DMS53 treated with DMSO at 0.1 percent for 48 hours (cell line): ENCODE data around the gene AGPAT3.

Experiments
- DNase-seq: peaks from one replicate; lab custom pipeline; 2025; ENCODE audit not compliant: unreplicated experiment; lab: John Stamatoyannopoulos, UW

Gene AGPAT3

DNA sequence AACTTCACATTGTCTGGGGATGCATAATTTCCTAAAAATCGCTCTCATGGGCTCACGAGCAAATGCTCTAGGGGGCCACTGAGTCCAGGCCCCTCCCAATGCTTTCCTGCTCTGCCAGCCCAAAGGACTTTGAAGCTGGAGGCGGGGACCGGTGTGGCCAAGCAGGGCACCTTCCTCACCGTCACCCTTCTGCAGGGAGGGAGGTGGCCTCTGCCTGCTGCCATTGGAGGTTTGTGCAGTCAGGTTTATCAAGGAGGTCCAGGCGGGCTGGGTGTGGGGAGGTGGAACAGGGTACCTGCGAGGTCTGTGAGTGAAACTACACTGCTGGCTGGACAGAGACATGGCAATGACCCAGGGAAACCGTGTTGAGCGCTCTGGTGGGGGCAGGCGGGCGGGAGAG is 89.0 kb downstream of the AGPAT3 start:
- no peak for DNase-seq

DNA sequence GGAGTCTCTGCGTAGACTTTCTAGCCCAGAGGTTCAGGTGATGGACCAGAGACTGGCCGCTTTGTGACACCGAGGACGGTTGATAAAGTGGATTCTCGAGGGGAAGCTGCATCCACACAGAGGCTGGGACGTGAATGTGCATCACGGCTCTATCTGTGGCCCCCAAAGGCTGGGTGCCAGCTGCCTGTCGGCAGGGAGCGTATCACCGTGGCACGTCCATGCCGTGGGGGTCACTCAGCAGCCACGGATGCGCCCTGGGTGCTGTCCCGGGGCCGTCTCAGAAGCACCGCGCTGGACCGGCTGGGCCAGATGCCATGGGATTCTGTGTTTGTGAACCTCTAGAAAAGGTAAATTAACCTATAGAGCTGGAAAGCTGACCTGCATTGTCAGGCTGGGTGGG is 89.9 kb downstream of the AGPAT3 start:
- no peak for DNase-seq

DNA sequence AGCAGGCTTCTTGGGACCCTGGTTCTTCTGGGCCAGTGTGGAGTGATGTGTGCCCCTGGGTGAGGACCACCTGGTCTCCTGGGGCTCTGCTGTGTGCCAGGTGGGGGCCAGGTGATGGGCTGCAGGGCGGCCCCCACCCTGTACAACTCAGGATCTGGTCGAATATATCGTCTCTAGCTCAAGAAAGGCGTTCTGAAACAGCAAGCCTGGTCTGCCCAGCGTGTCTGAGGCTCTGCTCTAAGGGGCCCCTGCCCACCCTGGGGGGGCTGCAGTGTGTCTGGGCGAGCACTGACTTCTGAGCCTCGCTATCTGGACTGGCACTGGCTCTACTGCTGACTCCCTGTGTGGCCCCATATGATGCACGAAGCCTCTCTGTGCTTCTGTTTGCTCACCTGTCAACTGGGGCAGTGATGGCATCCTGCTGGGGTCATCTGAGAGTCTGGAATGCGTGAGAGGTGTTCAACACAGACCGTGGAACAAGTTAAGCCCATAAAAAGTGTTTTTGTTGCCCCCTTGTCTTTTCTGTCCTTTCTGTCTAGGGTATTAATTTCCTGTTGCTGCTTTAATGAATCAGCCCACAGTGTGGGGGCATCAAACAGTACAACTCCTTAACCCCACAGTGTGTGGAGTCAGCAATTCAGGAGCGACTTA is 91.1 kb downstream of the AGPAT3 start:
- DNase-seq = no peak

DNA sequence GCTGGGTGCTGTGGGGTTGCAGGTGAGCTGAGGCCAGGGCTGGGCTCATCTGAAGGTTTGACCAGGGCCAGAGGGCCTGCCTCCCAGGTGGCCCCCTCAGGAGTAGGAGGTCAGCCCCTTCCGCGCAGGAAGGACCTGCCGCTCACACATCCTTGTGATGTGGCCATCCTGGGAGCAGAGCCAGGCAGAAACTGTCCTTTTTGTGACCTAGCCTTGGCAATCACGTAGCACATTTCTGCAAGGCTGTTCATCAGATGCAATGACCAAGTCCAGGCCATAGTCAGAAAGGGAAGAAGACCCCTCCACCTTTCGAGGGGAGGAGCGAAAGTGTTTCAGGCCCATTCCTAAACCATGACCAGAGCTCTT is 91.6 kb downstream of the AGPAT3 start:
- no peak for DNase-seq

DNA sequence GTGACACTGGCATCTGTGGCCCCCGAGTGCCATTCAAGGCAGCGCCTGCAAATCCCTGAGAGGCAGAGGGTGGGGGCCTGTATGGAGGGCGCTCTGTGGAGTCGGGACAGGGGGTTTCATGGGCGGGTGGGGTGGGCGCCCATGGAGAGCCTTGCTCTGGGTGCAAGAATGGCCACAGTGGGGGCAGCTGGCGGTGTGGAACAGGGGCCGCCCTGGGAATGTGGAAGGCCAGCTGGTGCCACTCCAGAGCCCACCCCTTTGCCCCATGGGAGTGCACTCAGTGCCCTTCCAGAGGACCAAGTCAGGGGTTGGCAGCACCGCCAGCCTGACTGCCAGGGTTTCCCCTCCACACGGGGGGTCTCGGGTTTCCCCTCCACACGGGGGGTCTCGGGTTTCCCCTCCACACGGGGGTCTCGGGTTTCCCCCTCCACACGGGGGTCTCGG is 92.1 kb downstream of the AGPAT3 start:
- DNase-seq = no peak

GRCh38 chr21:43957611-43958362 is 92.8 kb downstream of the AGPAT3 start:
- no peak for DNase-seq

- DNase-seq = no peak
These were observed 93.5 kb downstream of the AGPAT3 start for GRCh38 chr21:43958364-43959158.

GRCh38 chr21:43959231-43960116 is 94.5 kb downstream of the AGPAT3 start:
- no peak for DNase-seq

DNA sequence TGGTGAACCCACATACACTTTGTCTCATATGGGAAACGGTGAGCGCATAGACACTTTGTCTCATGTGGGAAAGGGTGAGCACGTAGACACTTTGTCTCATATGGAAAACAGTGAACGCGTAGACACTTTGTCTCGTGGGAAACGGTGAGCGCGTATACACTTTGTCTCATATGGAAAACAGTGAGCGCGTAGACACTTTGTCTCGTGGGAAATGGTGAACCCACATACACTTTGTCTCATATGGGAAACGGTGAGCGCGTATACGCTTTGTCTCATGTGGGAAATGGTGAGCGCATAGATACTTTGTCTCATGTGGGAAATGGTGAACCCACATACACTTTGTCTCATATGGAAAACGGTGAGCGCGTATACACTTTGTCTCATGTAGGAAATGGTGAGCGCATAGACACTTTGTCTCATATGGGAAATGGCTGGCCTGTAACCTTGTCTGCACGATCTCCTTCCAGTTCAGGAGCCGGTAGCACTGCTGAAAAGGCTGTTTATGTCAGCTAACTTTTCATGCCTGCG is 96.4 kb downstream of the AGPAT3 start:
- DNase-seq = no peak

DNA sequence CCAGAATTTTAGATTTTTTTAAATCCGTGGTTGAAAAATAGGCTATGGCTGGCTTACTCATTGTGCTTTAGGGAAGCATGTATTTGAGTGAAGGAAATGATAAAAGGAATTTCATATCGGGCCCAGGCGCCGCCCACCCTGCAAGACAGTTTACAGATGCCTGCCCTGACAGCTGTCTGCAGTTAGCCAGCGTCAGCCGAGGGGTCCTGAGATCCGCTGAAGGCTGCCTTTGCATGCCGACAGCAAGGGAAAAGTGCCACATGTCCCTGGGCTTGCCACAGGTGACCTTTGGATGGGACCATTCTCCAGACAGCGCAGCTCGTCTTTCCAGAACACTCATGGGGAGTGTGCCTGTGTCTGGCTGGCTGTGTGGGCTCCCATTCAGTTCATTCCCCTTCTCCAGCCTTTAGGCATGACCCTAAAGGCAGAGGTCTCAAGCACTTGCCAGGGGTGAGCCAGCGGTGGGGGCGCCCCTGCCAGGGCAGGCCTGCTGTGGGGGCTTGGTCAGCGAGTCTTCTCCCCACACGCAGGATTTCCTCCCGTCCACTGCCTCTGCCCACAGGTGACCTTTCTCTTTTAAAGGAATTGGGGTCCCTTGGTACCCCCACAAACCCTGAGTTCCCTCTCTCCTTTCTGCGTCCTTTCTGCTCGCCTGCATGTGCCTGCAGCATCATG is 101.0 kb downstream of the AGPAT3 start:
- DNase-seq = no peak

DNA sequence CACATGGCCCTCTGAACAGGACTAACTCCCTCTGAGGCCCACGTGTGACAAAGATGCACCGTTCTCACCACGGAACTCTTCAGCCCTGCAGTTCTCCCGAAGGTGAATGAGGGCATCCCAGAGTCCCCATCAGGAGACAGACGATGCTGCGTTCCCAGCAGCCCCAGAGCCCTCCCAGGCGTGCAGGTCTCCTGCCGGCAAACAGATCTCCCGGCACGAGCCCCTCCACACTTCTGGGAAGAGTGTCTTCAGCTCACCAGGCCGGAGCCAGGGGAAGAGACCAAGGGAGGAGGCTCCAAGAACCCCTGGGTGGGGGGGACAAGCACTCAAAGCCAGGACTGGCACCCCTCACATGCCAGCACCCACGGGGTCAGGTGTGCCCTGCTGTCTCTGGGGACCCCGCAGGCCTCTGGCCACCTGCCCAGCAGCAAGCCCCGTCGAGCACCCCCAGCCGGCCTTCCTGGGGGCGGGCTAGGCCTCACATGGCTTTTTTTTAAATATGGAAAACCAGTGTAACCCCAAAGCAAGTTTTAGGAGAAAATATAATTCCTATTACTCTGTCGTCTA is 102.0 kb downstream of the AGPAT3 start:
- DNase-seq = no peak

- no peak for DNase-seq
These were observed 103.0 kb downstream of the AGPAT3 start for GRCh38 chr21:43967981-43968380.

DNA sequence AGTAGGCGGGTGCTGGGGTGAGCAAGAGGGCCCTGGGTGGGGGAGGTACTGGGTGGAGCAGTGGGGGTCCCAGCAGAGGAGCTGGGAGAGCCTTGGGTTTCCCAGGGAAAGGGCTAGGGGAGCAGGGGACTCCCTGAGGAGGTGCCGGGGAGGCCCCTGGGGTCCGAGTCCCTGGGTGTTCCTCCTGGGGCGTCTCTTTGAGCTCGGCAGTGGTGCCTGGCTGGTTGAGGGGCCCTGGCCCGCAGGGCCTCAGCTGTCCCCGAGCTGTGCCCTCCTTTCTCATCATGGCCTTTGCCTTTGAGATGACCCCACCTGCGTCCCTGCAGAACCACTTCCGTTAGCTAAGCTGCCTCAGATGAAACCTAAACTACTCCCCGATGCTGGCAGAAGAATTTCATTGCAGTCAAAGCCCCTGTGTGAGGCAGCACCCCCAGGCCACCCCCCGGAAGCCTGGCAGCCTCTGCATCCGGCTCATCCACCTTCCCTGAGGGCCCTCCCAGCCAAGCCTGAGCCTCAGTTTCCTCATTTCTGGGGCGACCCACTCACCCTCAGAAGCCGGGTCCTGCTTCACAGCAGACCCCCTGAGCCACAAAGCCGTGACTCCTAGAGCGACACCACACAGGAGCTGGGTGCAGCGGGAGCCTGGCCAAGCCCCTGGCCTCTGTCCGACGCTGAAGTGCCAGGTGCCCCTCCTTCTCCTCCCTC is 103.5 kb downstream of the AGPAT3 start:
- no peak for DNase-seq

DNA sequence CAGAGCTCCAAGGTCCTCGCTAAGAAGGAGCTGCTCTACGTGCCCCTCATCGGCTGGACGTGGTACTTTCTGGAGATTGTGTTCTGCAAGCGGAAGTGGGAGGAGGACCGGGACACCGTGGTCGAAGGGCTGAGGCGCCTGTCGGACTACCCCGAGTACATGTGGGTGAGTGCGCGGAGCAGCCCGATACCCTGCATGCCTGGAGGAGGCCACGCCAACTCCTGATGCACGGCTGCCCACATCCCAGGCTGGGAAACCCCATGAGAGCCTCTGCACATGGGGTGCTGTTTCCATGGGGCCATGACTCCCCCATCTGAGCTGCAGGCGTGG is 104.1 kb downstream of the AGPAT3 start:
- DNase-seq = no peak

- no peak for DNase-seq
These were observed 105.5 kb downstream of the AGPAT3 start for GRCh38 chr21:43970551-43970950.

DNA sequence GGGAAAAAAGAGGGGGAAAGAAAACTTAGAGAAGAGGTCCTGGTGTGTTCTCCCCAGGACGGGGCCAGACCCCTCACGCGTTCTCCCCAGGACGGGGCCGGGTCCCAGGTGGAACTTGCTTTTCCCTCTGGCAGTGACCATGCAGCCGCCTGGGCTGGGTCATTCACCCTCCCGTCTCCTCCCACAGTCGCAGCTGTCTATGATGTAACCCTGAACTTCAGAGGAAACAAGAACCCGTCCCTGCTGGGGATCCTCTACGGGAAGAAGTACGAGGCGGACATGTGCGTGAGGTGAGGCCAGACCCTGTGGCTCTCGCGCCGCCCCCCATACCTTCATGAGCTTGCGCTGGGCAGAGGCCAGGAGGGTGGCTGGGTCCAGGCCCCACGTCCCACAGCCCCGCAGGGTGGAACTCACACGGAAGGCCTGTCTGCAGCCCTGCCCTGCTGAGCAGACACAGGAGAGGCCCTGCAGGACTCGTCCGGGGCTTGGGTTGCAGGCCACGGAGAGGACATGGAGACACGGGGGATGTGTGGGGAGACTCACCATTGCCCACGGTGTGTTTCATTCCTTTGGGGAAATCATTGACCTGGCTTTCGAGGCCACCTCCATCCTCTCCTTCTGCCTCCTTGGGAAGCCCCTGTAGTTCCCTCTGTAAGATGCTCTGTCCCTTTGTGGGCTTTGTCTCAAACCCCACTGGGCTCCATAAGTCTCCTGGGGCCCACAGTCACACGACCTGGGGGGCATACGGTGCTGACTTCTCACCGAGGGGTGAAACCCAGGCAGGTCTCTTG is 106.4 kb downstream of the AGPAT3 start:
- DNase-seq = no peak

DNA sequence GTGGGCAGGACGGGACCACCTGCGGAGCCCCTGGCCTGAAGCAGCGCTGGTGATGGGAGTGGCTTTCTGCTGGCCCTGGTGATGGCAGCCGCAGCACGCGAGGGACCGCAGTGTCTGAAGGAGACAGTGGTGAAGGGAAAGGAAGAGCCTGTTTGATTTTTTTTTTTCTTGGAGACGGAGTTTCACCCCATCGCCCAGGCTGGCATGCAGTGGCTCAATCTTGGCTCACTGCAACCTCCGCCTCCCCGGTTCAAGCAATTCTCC is 106.9 kb downstream of the AGPAT3 start:
- no peak for DNase-seq

DNA sequence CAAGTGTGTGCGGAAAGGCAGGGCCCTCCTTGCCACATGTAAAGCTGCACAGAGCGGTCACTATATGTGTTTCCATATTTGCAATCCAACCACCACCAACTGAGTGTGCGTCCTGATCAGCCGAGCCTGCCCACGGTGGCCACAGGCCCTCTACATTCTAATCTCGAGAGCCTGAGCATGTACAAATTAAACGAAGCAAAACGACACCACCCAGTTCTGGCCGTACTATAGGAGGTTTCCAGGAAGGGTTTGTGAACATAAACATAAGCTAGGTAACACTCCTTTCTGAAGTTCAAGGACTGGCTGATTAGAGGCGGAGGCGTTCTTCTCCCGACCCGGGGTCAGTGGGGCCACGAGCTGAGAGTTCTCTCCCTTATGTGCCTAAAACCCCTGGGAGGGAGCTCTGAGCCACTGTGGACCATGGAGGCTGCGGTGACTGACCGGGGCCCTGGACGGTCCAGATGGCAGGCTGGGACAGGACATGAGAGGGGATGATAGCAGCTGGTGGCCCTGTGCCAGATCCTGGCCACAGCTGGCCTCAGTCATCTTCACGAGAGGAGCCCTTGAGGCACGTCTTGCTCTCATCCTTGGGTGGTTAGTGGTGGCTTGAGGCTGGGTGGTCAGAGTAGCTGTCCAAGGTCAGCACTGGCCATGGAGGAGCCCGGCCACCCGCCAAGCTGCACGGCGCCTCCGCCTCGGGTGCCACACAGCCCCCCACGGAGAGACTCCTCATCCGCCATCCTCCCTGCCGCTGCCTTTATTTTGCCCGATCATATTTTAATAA is 108.0 kb downstream of the AGPAT3 start:
- DNase-seq = no peak
